GM18507 (cell line): ENCODE results near the gene ACP2.

Experiments
- DNase-seq: peaks from one replicate; pipeline ENCODE4 v3.0.0; 2011; ENCODE audit warnings: low read depth; ENCODE audit not compliant: insufficient read length; ENCODE audit errors: extremely low spot score
- FAIRE-seq: peaks from 2 replicates; lab custom pipeline; 2011; peaks lifted over from hg19 to GRCh38; lab: Jason Lieb, UNC

ACP2 gene

GRCh38 chr11:47248664-47249377, at the start of gene ACP2:
Gene ACP2 (minus strand): TSS chr11:47248814. CDS start chr11:47248789, 25 bp downstream.
- peak; percentile 66 for FAIRE-seq
- peak; percentile 72 for DNase-seq

GRCh38 chr11:47296045-47296444, 47.4 kb upstream of the ACP2 start:
- no peak for DNase-seq
- no peak for FAIRE-seq

GRCh38 chr11:47295385-47295784, 46.8 kb upstream of the ACP2 start:
- DNase-seq (no peak), FAIRE-seq (no peak)

- no peak for FAIRE-seq
- DNase-seq, result no peak
Measured at GRCh38 chr11:47289856-47290255, 41.2 kb upstream of the ACP2 start.

- DNase-seq (no peak), FAIRE-seq (no peak)
Measured at GRCh38 chr11:47288066-47288465, 39.5 kb upstream of the ACP2 start.

- FAIRE-seq (no peak), DNase-seq (no peak)
Measured at GRCh38 chr11:47285969-47286770, 37.6 kb upstream of the ACP2 start.

GRCh38 chr11:47284151-47284550, 35.5 kb upstream of the ACP2 start:
- FAIRE-seq (no peak), DNase-seq (no peak)

- FAIRE-seq (no peak), DNase-seq (no peak)
Measured at GRCh38 chr11:47282462-47282861, 33.8 kb upstream of the ACP2 start.

- FAIRE-seq (no peak), DNase-seq (no peak)
Measured at GRCh38 chr11:47280860-47281259, 32.2 kb upstream of the ACP2 start.

- DNase-seq (no peak), FAIRE-seq (no peak)
Measured at GRCh38 chr11:47280099-47280498, 31.5 kb upstream of the ACP2 start.

GRCh38 chr11:47278769-47279168, 30.2 kb upstream of the ACP2 start:
- DNase-seq (no peak), FAIRE-seq (no peak)

- no peak for FAIRE-seq
- no peak for DNase-seq
Measured at GRCh38 chr11:47278058-47278457, 29.4 kb upstream of the ACP2 start.

- no peak for FAIRE-seq
- no peak for DNase-seq
Measured at GRCh38 chr11:47276923-47277322, 28.3 kb upstream of the ACP2 start.

- FAIRE-seq, result no peak
- DNase-seq, result no peak
Measured at GRCh38 chr11:47274495-47275235, 26.1 kb upstream of the ACP2 start.

- DNase-seq (no peak), FAIRE-seq (no peak)
Measured at GRCh38 chr11:47272706-47273105, 24.1 kb upstream of the ACP2 start.

GRCh38 chr11:47271961-47272661, 23.5 kb upstream of the ACP2 start:
- DNase-seq (no peak), FAIRE-seq (no peak)

GRCh38 chr11:47271328-47271727, 22.7 kb upstream of the ACP2 start:
- DNase-seq, result no peak

GRCh38 chr11:47270331-47271271, 22.0 kb upstream of the ACP2 start:
- FAIRE-seq, result no peak
- DNase-seq, result no peak

More at GRCh38 chr11:47271328-47271727, 22.7 kb upstream of the ACP2 start:
- no peak for FAIRE-seq
